Testis (tissue), 3 donors: ENCODE measurements around the gene SHISA4. TPM values are rescaled to one million over a fixed set of nuclear protein-coding genes. Genes with fewer than 3 reads are reported as not detected.

Experiments
- DNase-seq: peaks from one replicate; pipeline ENCODE4 v3.0.0-alpha.2; 2019
- H3K27ac ChIP-seq, 2 donors: fragments of 200-600 bp; sonication (generic); one replicate each; pipeline ENCODE4 v1.5.1; 2019
- H3K27me3 ChIP-seq: fragments of 200-600 bp; sonication (generic); one replicate; pipeline ENCODE4 v1.5.1; 2019
- H3K36me3 ChIP-seq: fragments of 200-600 bp; sonication (generic); one replicate; pipeline ENCODE4 v1.5.1; 2017; ENCODE audit warnings: low read depth; ENCODE audit errors: missing control alignments
- H3K4me1 ChIP-seq: fragments of 200-600 bp; sonication (generic); one replicate; pipeline ENCODE4 v1.5.1; 2019
- H3K4me3 ChIP-seq, 2 donors: fragments of 200-600 bp; sonication (generic); one replicate each; pipeline ENCODE4 v1.5.1; 2017 to 2019
- H3K9me3 ChIP-seq: fragments of 200-600 bp; sonication (generic); one replicate; pipeline ENCODE4 v1.5.1; 2017
- POLR2A ChIP-seq: fragments of 450-650 bp; IDR thresholded peaks from one replicate; pipeline ENCODE4 v1.6.1; 2017; ENCODE audit warnings: antibody characterized with exemption, mild to moderate bottlenecking, moderate library complexity
- WGBS, 2 donors: methylation state at CpG; one replicate each; pipeline ENCODE4 v1.1.5; 2018; 5-methylcytosine and 5-hydroxymethylcytosine counted together
- intact Hi-C: fragments of 100-400 bp; cut with DNase I; formaldehyde crosslinking; loops from one replicate; pipeline ENCODE4 v1.15.1; 2023; ENCODE audit warnings: low total_unique reads
- polyA plus RNA-seq: library from polyadenylated mRNA; stranded (reverse); fragments of 350-450 nt; fragmentation: Illumina TruSeq; extraction: RNeasy Lipid Tissue Mini Kit (QIAGEN cat#74804); gene quantifications from one replicate; pipeline ENCODE4 v1.2.3, GENCODE V29; 2014; ENCODE audit warnings: low read depth, low replicate concordance; ENCODE audit not compliant: insufficient read depth
- total RNA-seq, 2 donors: library from RNA; depleted of rRNA; stranded (reverse); fragments of >200 nt; gene quantifications; one replicate each; pipeline ENCODE4 v1.2.3, GENCODE V29; 2016
- TF ChIP-seq, protein P1 (sequence below), 3 experiments: fragments of 450-650 bp in 2 of 3; fragments of 200-600 bp in 1 of 3; sonication (generic) in 1 of 3; IDR thresholded peaks; one replicate each; pipeline ENCODE4 v1.5.1; 2016 to 2019; ENCODE audit warnings: antibody characterized with exemption in 3 of 3, mild to moderate bottlenecking in 2 of 3, moderate library complexity in 1 of 3

Gene SHISA4
- total and polyA plus RNA-seq, 3 donors from 2014 or later, result 32.6 to 48.0 (median 45.5) TPM

GRCh38 chr1:201933840-201934430 lies 45.2 kb downstream of the SHISA4 start:
- H3K27ac ChIP-seq, result no peak overlapping the region

DNA sequence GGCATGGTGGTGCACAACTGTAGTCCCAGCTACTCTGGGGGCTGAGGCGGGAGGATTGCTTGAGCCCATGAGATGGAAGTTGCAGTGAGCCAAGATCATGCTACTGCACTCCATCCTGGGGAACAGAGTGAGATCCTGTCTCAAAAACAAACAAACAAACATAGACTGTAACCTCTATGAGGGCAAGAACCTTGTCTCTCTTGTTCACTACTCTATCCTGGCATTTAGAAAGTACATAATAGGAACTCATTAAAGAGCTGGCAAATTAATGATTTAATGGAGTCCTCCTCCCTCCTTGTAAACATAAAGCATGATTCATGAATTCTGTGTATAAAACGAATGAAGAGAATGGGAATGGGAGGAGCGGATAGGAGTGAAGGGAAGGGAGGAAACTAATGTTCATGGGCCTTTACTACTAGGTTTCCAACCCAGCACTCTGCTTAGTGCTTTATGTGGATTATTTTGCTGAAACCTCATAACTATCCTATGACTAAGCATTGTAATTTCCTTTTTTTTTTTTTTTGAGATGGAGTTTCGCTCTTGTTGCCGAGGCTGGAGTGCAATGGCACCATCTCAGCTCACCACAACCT lies 49.0 kb downstream of the SHISA4 start:
- no peaks in the 10 kb centered on the region for H3K27me3 ChIP-seq
- H3K4me3 ChIP-seq, result no peak overlapping the region
- peaks cover 20% of the 10 kb centered on the region for H3K4me1 ChIP-seq
- H3K27ac ChIP-seq, result peak overlapping the region; percentile 67 to 90
- intact Hi-C loops, result no loop called here
- no peak for DNase-seq
- no peaks in the 10 kb centered on the region for H3K9me3 ChIP-seq
- H3K36me3 ChIP-seq, result no peaks in the 10 kb centered on the region
- 66 to 75% methylated on average over 5 of the region's 5 CpGs for WGBS, 2 donors
- TF ChIP-seq, protein P1, sequence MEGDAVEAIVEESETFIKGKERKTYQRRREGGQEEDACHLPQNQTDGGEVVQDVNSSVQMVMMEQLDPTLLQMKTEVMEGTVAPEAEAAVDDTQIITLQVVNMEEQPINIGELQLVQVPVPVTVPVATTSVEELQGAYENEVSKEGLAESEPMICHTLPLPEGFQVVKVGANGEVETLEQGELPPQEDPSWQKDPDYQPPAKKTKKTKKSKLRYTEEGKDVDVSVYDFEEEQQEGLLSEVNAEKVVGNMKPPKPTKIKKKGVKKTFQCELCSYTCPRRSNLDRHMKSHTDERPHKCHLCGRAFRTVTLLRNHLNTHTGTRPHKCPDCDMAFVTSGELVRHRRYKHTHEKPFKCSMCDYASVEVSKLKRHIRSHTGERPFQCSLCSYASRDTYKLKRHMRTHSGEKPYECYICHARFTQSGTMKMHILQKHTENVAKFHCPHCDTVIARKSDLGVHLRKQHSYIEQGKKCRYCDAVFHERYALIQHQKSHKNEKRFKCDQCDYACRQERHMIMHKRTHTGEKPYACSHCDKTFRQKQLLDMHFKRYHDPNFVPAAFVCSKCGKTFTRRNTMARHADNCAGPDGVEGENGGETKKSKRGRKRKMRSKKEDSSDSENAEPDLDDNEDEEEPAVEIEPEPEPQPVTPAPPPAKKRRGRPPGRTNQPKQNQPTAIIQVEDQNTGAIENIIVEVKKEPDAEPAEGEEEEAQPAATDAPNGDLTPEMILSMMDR (IDR thresholded peaks at IDR 0.05), result no peak
- no peak for TF ChIP-seq POLR2A

More at GRCh38 chr1:201933840-201934430, 45.2 kb downstream of the SHISA4 start:
- Histone ChIP-seq H3K36me3 (no peaks in the 10 kb centered on the region), H3K4me3 (no peak overlapping the region), H3K9me3 (no peaks in the 10 kb centered on the region), H3K27me3 (no peaks in the 10 kb centered on the region), H3K4me1 (peaks cover 13% of the 10 kb centered on the region)
- intact Hi-C loops, result no loop called here
- DNase-seq, result no peak
- TF ChIP-seq POLR2A, result no peak
- TF ChIP-seq, protein P1 (IDR thresholded peaks at IDR 0.05), result no peak
- WGBS, 2 donors, result 37 to 54% methylated on average over 5 of the region's 5 CpGs

DNA sequence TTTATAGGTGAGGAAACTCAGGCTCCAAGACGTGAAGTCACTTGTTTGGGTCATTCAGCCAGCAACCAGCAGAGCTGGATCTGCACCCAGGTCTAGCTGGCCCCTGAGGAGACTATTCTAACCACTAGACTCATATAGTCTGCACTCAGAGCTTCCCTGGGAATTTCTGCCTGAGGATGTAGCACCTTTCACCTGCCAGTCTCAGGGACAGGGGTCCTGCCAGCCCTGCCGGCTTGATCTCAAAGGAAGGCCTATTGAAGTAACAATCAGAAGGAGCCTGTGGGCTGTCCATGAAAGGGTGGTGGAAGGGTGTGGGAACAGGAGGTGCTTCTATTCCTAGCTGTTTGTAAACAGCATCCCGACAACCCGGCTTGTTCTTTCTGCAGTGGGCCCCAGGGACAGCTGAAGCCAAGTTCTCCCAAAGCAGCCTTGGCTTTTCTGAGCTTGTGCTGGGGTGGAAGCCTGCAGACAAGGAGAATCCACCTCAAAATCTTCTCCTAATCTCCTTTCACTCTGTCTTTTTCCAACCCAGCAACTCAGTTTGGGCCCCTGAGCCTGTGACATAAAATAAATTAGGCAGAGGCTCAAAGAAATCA lies 49.8 kb downstream of the SHISA4 start:
- Histone ChIP-seq H3K36me3 (no peaks in the 10 kb centered on the region), H3K9me3 (no peaks in the 10 kb centered on the region), H3K27me3 (no peaks in the 10 kb centered on the region), H3K27ac (peak overlapping the region; percentile 67 to 90), H3K4me1 (peaks cover 20% of the 10 kb centered on the region), H3K4me3 (no peak overlapping the region)
- WGBS, 2 donors, result 42 to 65% methylated on average over 3 to 4 of the region's 4 CpGs
- DNase-seq, result peak; percentile 77
- TF ChIP-seq, protein P1 (IDR thresholded peaks at IDR 0.05), result no peak
- intact Hi-C loops, result no loop called here

GRCh38 chr1:201939148-201939547 lies 50.5 kb downstream of the SHISA4 start:
- intact Hi-C loops, result no loop called here
- Histone ChIP-seq H3K36me3 (no peaks in the 10 kb centered on the region), H3K27ac (peak overlapping the region; percentile 67 to 90), H3K4me1 (peaks cover 18% of the 10 kb centered on the region), H3K4me3 (no peak overlapping the region), H3K27me3 (no peaks in the 10 kb centered on the region), H3K9me3 (no peaks in the 10 kb centered on the region)
- 37 to 38% methylated on average over 4 of the region's 4 CpGs for WGBS, 2 donors
- DNase-seq, result no peak
- TF ChIP-seq POLR2A, result no peak
- TF ChIP-seq, protein P1 (IDR thresholded peaks at IDR 0.05), result no peak
